Thoracic aorta (tissue), 2 donors: ENCODE results near the gene UBE2J2. TPM values are rescaled to one million over a fixed set of nuclear protein-coding genes. Genes with fewer than 3 reads are reported as not detected.

Source experiments
- ATAC-seq: fragments of 150-250 bp; one replicate; pipeline ENCODE4 v1.8.0; 2017; ENCODE audit warnings: low read depth; ENCODE audit not compliant: insufficient number of reproducible peaks, low FRiP score
- DNase-seq: peaks from one replicate; pipeline ENCODE4 v3.0.0-alpha.2; 2020; ENCODE audit warnings: low spot score
- H3K27ac ChIP-seq, 2 donors: fragments of 200-600 bp; sonication (generic); 1 replicate in 1 of 2; 2 replicates in 1 of 2; pipeline ENCODE4 v1.5.1; 2016; ENCODE audit warnings: mild to moderate bottlenecking in 2 of 2, moderate library complexity in 2 of 2
- H3K27me3 ChIP-seq: fragments of 200-600 bp; sonication (generic); replicated peaks from 2 replicates; pipeline ENCODE4 v1.6.0; 2016; ENCODE audit warnings: mild to moderate bottlenecking; ENCODE audit not compliant: insufficient read depth
- H3K36me3 ChIP-seq: fragments of 200-600 bp; sonication (generic); one replicate; pipeline ENCODE4 v1.5.1; 2016
- H3K4me1 ChIP-seq, 2 donors: fragments of 200-600 bp; sonication (generic); 1 replicate in 1 of 2; 2 replicates in 1 of 2; pipeline versions ENCODE4 v1.5.1 to v1.6.0; 2016; ENCODE audit warnings: low read depth in 2 of 2, mild to moderate bottlenecking in 1 of 2; ENCODE audit not compliant: control insufficient read depth in 1 of 2
- H3K4me3 ChIP-seq: fragments of 200-600 bp; sonication (generic); 2 replicates; pipeline ENCODE4 v1.5.1; 2016; ENCODE audit warnings: mild to moderate bottlenecking
- H3K9me3 ChIP-seq: fragments of 200-600 bp; sonication (generic); 2 replicates; pipeline ENCODE4 v1.5.1; 2016
- total RNA-seq, 2 donors: library from RNA; depleted of rRNA; stranded (reverse); fragments of >200 nt; gene quantifications; one replicate each; pipeline versions ENCODE4 v1.1.0 to v1.2.3, GENCODE V29; 2016
- TF ChIP-seq, protein P1 (sequence below): fragments of 200-600 bp; sonication (generic); IDR thresholded peaks from one replicate; pipeline ENCODE4 v1.5.1; 2019; ENCODE audit warnings: antibody characterized with exemption

The UBE2J2 gene
- total RNA-seq, 2 donors from 2014 or later: 43.5 to 57.7 TPM

DNA sequence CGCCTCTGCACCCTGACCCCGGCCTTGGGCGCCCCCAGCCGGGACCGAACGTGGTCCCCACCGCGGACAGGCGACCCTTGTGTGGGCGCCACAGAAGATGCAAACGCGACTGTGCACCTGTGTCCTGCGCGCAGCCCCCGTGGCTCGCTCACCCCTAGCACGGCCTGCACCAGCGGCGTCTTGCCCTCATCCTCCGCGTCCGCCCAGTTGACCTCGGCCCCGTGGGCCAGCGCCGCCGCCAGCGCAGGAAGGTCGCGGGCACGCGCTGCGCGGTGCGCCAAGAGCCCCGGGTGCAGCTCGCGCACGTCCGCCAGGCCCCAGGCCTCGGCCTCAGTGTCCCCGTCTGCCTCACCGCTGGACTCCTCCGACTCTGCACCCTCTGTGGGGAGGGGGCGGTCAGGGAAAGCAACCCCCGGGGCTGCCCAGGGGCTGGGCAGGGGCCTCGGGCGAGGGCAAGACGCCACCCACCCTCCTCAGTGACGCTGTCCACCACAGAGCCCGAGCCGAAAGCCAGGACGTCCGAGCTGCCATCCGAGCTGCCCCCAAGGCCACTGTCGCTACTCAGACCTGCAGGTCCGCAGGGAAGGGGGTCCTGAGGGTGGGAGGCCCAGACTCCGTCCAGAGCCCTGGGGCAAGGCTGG lies 20.7 kb upstream of the UBE2J2 start:
- no peaks in the 10 kb centered on the region for H3K9me3 ChIP-seq
- no peak for DNase-seq
- H3K27ac ChIP-seq: no peak overlapping the region
- H3K27me3 ChIP-seq: no peaks in the 10 kb centered on the region
- TF ChIP-seq, protein P1, sequence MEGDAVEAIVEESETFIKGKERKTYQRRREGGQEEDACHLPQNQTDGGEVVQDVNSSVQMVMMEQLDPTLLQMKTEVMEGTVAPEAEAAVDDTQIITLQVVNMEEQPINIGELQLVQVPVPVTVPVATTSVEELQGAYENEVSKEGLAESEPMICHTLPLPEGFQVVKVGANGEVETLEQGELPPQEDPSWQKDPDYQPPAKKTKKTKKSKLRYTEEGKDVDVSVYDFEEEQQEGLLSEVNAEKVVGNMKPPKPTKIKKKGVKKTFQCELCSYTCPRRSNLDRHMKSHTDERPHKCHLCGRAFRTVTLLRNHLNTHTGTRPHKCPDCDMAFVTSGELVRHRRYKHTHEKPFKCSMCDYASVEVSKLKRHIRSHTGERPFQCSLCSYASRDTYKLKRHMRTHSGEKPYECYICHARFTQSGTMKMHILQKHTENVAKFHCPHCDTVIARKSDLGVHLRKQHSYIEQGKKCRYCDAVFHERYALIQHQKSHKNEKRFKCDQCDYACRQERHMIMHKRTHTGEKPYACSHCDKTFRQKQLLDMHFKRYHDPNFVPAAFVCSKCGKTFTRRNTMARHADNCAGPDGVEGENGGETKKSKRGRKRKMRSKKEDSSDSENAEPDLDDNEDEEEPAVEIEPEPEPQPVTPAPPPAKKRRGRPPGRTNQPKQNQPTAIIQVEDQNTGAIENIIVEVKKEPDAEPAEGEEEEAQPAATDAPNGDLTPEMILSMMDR: no peak
- H3K36me3 ChIP-seq: no peaks in the 10 kb centered on the region
- peaks cover 0 to 15% of the 10 kb centered on the region in 2 donors for H3K4me1 ChIP-seq
- no peak for ATAC-seq
- H3K4me3 ChIP-seq: no peak overlapping the region

DNA sequence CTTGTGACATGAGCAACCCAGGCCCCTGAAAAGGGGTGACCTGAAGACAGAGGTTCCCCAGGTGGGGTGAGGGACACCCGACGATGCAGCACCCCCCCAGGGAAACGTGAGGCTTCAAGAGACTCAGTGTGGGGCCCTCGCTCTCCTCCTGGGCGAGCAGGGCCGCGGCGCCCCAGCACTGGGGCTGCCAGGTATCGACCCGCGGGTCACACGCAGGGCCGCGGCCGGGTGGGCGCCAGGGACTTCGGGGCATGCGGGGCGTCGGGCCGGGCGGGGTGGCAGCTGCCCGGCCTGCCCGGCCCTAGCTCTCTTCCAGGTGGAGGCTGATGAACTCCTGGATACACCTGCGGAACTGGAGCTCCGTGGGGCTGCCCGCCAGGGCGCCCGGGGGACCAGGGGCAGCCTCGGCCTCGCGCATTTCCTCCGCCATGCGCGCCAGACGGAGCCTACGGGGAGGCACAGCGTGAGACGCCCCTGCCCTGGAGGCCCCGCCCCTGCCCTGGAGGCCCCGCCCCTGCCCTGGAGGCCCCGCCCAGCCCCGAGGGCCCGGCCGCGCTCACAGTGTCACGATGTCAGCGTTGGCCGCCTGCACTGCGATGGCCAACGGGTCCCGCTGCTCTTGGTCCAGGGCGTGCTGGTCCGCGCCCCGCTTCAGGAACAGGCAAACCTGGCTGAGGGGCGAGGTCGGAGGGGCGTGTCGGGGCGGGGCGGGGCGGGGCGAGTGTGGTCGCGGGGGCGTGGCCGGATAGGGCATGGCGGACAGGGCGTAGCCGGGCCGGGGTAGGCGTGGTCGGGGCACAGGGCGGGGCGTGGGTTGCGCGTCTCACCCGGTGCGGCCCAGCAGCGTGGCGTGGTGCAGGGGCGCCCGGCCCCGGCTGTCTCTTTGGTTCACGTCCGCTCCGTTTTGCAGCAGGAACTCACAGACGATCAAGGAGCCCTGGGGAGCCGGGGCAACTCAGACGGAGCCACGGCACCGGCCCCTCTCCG lies 19.9 kb upstream of the UBE2J2 start:
- TF ChIP-seq, protein P1: no peak
- no peaks in the 10 kb centered on the region for H3K36me3 ChIP-seq
- no peak for ATAC-seq
- H3K4me3 ChIP-seq: no peak overlapping the region
- no peak overlapping the region for H3K27ac ChIP-seq
- H3K27me3 ChIP-seq: no peaks in the 10 kb centered on the region
- no peaks in the 10 kb centered on the region for H3K9me3 ChIP-seq
- DNase-seq: no peak
- peaks cover 0 to 15% of the 10 kb centered on the region in 2 donors for H3K4me1 ChIP-seq

DNA sequence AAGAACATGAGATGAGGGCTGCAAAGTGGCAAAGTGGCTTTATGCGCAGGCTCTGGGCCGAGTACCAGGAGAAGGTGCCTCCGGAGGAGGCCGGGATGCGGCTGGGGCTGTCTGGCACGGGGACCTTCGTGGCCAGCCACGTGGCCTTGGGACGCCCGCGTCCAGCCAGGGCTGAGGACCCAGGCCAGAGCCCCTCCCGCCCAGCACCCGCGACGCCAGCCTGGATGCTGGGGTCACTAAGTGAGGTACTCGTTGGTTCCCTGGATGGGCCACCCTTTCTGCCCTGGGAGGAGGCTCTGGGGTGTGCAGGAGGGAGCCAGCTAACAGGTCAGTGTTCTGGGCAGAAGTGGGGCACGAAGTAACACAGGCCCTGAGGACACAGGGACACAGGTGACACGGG lies 19.2 kb upstream of the UBE2J2 start:
- Histone ChIP-seq H3K9me3 (no peaks in the 10 kb centered on the region), H3K27ac (no peak overlapping the region), H3K4me3 (no peak overlapping the region), H3K36me3 (no peaks in the 10 kb centered on the region), H3K27me3 (no peaks in the 10 kb centered on the region), H3K4me1 (peaks cover 0 to 15% of the 10 kb centered on the region in 2 donors)
- DNase-seq (no peak), ATAC-seq (no peak)
- TF ChIP-seq, protein P1: no peak

DNA sequence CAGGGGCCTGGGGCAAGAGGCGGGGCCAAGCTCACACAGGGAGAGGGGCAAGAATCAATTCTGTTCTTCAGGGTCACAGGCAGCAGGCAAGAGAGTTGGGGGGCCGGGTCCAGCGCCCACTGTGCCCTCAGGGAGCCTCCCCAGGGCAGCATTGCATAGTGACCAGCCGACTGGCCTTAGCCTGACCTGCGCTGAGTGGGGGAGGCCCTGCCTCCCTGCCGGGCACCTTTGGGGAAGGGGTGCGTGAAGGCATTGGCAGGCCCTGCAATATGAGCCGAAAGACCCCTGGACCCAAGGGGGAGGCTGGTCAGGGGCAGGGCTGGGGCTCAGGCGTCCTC lies 18.8 kb upstream of the UBE2J2 start:
- no peaks in the 10 kb centered on the region for H3K36me3 ChIP-seq
- no peak overlapping the region for H3K27ac ChIP-seq
- H3K4me1 ChIP-seq: peaks cover 0 to 15% of the 10 kb centered on the region in 2 donors
- TF ChIP-seq, protein P1: no peak
- DNase-seq: no peak
- ATAC-seq: no peak
- no peaks in the 10 kb centered on the region for H3K9me3 ChIP-seq
- no peaks in the 10 kb centered on the region for H3K27me3 ChIP-seq
- no peak overlapping the region for H3K4me3 ChIP-seq
